Vagina (tissue), 2 donors: ENCODE measurements around the gene MT1HL1. TPM values are rescaled to one million over a fixed set of nuclear protein-coding genes. Genes with fewer than 3 reads are reported as not detected.

Experiments used
- DNase-seq, 2 donors: peaks; one replicate each; pipeline ENCODE4 v3.0.0-alpha.2; 2017; ENCODE audit errors: extremely low spot score in 2 of 2
- H3K27ac ChIP-seq: fragments of 200-600 bp; sonication (generic); one replicate; pipeline ENCODE4 v1.5.1; 2019
- H3K27me3 ChIP-seq: fragments of 200-600 bp; sonication (generic); one replicate; pipeline ENCODE4 v1.5.1; 2019
- H3K36me3 ChIP-seq, 2 donors: fragments of 200-600 bp; sonication (generic); one replicate each; pipeline ENCODE4 v1.5.1; 2017 to 2019
- H3K4me1 ChIP-seq: fragments of 200-600 bp; sonication (generic); one replicate; pipeline ENCODE4 v1.5.1; 2019
- H3K4me3 ChIP-seq, 2 donors: fragments of 200-600 bp; sonication (generic); 1 replicate in 1 of 2; 2 replicates in 1 of 2; pipeline ENCODE4 v1.5.1; 2016 to 2019
- H3K9me3 ChIP-seq: fragments of 200-600 bp; sonication (generic); one replicate; pipeline ENCODE4 v1.5.1; 2019
- CTCF ChIP-seq, 3 experiments: fragments of 450-650 bp in 2 of 3; fragments of 200-600 bp in 1 of 3; sonication (generic) in 1 of 3; IDR thresholded peaks; one replicate each; pipeline ENCODE4 v1.5.1; 2017 to 2019; ENCODE audit warnings: antibody characterized with exemption in 3 of 3, mild to moderate bottlenecking in 2 of 3, moderate library complexity in 2 of 3
- POLR2A ChIP-seq, 2 donors: fragments of 450-650 bp; IDR thresholded peaks; one replicate each; pipeline ENCODE4 v1.6.1; 2017; ENCODE audit warnings: antibody characterized with exemption in 2 of 2, mild to moderate bottlenecking in 2 of 2, moderate library complexity in 2 of 2
- POLR2AphosphoS5 ChIP-seq, 2 donors: sonication (generic); formaldehyde crosslinking; IDR thresholded peaks; one replicate each; pipeline ENCODE4 v1.9.0; 2017; ENCODE audit warnings: antibody characterized with exemption in 2 of 2, mild to moderate bottlenecking in 2 of 2, low read depth in 1 of 2; ENCODE audit not compliant: insufficient read depth in 1 of 2
- intact Hi-C: fragments of 100-400 bp; cut with DNase I; formaldehyde crosslinking; loops from one replicate; pipeline ENCODE4 v1.15.1; 2023
- total RNA-seq: library from RNA; depleted of rRNA; stranded (reverse); fragments of >200 nt; gene quantifications from one replicate; pipeline ENCODE4 v1.2.3, GENCODE V29; 2016

The MT1HL1 gene
- total RNA-seq, 1 donor from 2014 or later = not detected

DNA sequence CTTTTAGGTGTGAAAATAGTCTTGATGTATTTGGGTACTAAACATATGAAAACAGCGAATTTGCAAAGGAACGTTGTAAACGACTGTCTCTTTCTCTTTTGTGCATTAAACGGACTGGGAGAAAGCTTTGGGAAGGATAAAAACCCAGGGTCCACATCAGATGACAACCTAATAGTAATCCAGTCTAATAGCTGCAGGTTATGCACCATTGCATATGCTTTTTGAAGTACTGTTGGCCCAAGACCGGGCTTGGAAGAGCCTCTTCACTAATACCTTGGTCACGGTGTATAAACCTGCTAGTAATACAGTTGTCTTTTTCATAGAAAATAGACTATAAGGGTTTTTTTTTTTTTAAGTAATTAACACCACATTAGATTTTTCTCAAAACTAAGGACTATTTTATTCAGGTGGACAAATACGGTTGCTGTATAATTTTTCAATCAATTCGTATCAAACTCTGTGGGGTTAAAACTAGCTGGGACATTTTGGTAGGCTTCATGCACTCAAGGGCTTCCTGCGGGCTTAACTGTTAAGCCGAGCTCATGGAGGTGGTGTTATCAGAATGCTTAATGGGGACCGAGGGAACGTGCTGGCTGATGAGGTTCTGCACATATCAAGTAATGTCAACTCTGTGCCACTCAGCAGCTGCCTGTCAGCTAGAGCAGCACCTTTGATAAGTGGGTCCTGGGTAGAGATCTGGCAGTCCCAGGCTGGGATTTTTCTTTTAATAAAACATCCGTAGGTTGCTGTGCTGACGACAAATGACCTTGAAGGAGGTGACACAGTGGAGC is 39.8 kb upstream of the MT1HL1 start:
- TF ChIP-seq CTCF (IDR thresholded peaks at IDR 0.05) (no peak), POLR2AphosphoS5 (IDR thresholded peaks at IDR 0.05; ENCODE audit: insufficient read depth in 1 of 2, low read depth in 1 of 2) (no peak), POLR2A (IDR thresholded peaks at IDR 0.05) (no peak)
- Histone ChIP-seq H3K27ac (no peak overlapping the region), H3K36me3 (no peaks in the 10 kb centered on the region), H3K4me3 (peak overlapping the region in 1 of 2 donors; percentile 48), H3K4me1 (peaks cover 9% of the 10 kb centered on the region), H3K27me3 (no peaks in the 10 kb centered on the region), H3K9me3 (no peaks in the 10 kb centered on the region)
- DNase-seq = no peak
- intact Hi-C loops = no loop called here

GRCh38 chr1:237042892-237043576 is 38.8 kb upstream of the MT1HL1 start:
- no peak for DNase-seq
- H3K36me3 ChIP-seq = no peaks in the 10 kb centered on the region
- H3K27me3 ChIP-seq = no peaks in the 10 kb centered on the region
- peak overlapping the region; percentile 20 for H3K27ac ChIP-seq
- TF ChIP-seq CTCF (IDR thresholded peaks at IDR 0.05) (no peak), POLR2A (IDR thresholded peaks at IDR 0.05) (no peak), POLR2AphosphoS5 (IDR thresholded peaks at IDR 0.05; ENCODE audit: insufficient read depth in 1 of 2, low read depth in 1 of 2) (no peak)
- intact Hi-C loops = no loop called here
- H3K4me3 ChIP-seq = peak overlapping the region; percentile 48 to 56
- no peaks in the 10 kb centered on the region for H3K9me3 ChIP-seq
- H3K4me1 ChIP-seq = peaks cover 9% of the 10 kb centered on the region

DNA sequence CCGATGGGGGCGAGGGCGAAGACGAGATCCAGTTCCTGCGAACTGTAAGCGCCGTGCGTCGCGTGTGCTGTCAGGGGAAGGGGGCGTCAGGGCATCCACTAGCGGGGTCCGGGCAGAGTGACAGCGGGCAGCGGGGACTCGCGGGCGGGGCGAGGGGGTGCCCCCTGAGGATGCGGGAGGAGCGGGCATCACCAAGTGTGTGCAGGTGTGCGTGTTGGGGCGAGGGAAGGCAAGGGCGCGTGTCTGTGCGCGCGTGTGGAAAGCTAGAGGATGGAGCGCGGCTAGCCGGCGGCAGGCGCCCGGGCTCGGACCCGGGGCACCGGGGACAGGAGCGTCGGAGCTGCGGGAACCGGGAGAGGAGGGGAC is 38.3 kb upstream of the MT1HL1 start:
- H3K36me3 ChIP-seq = no peaks in the 10 kb centered on the region
- H3K27me3 ChIP-seq = no peaks in the 10 kb centered on the region
- intact Hi-C loops = no loop called here
- no peaks in the 10 kb centered on the region for H3K9me3 ChIP-seq
- DNase-seq = no peak
- H3K4me1 ChIP-seq = peaks cover 9% of the 10 kb centered on the region
- TF ChIP-seq POLR2A (IDR thresholded peaks at IDR 0.05) = no peak
- TF ChIP-seq POLR2AphosphoS5 (IDR thresholded peaks at IDR 0.05; ENCODE audit: insufficient read depth in 1 of 2, low read depth in 1 of 2) = no peak
- TF ChIP-seq CTCF (IDR thresholded peaks at IDR 0.05) = no peak
- H3K4me3 ChIP-seq = peak overlapping the region; percentile 48 to 56
- H3K27ac ChIP-seq = peak overlapping the region; percentile 20

DNA sequence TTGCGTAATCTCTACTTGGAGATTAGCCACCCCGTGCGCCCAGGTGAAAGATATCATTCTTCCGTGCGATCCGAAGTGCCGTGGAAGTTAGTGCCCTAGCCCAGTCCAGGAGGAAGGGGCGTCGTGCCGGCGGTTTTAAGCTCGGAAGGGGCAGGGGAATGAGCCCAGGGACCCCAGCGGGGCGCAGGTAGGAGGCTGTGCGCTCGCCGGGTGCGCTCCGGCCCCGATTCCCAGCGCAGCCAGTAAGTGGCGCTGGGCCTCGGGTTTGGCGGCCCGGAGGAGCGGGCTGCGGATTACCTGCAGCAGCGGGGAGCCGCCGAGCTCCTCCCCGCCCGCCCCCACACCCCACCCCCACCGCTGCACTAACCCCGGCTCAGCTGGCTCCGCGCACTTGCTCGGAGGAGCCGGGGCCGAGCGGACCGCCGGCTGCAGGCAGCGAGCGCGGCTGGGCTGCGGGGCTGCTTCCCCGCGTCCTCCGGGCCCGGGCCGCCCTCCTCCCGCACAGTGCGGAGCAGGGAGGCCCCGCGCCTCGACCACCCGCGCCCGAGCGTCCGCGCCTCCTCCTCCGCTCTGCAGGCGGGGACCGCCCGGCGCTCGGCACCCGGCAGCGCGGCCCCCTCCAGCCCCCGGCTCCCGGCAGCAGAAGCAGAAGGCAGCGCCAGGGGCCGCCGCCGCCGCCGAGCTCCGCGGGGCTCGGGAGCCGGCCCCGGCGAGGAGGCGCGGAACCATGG is 37.7 kb upstream of the MT1HL1 start, which contains the start of gene RYR2:
TSS of gene RYR2 (plus strand) at position 390 of the 731 bp plus-strand sequence. CDS start at position 728, 338 bp downstream.
- H3K27ac ChIP-seq = peak within 1 kb of the TSS; percentile 20
- no peaks in the 10 kb centered on the region for H3K9me3 ChIP-seq
- H3K4me1 ChIP-seq = peaks cover 9% of the 10 kb centered on the region
- no peaks in the 10 kb centered on the region for H3K27me3 ChIP-seq
- no peak for DNase-seq
- no peak for TF ChIP-seq POLR2A (IDR thresholded peaks at IDR 0.05)
- peak in 1 of 3 experiments; percentile 12 for TF ChIP-seq CTCF (IDR thresholded peaks at IDR 0.05)
- no peaks in the 10 kb centered on the region for H3K36me3 ChIP-seq
- peak within 1 kb of the TSS; percentile 48 to 56 for H3K4me3 ChIP-seq
- intact Hi-C loops = no loop called here
